ENCODE data around the gene MORC2.

GRCh38 chr22:30906411-30906810 lies 62.2 kb downstream of the MORC2 start:
- TF ChIP-seq SMAD3 (CRISPR knock-in tag; IDR thresholded peaks at IDR 0.05) (no peak), CTCF (CRISPR knock-in tag; IDR thresholded peaks at IDR 0.05) (no peak), ZNF274 (CRISPR knock-in tag; IDR thresholded peaks at IDR 0.05) (no peak), HMGA1 (CRISPR knock-in tag; conservative IDR thresholded peaks at IDR 0.05) (no peak), POLR2A (IDR thresholded peaks at IDR 0.05; ENCODE audit: insufficient read depth in 1 of 2, low read depth in 2 of 2, low read length in 2 of 2) (no peak), POGZ (CRISPR knock-in tag; IDR thresholded peaks at IDR 0.05) (no peak), EZH2 (conservative IDR thresholded peaks at IDR 0.05; ENCODE audit: low read depth, low read length) (no peak), POLR2AphosphoS2 (IDR thresholded peaks at IDR 0.05; ENCODE audit: low read depth, low read length) (no peak), ZKSCAN8 (CRISPR knock-in tag; IDR thresholded peaks at IDR 0.05; ENCODE audit: borderline replicate concordance) (no peak)
- TF ChIP-seq, protein P1, sequence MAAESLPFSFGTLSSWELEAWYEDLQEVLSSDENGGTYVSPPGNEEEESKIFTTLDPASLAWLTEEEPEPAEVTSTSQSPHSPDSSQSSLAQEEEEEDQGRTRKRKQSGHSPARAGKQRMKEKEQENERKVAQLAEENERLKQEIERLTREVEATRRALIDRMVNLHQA (CRISPR knock-in tag; IDR thresholded peaks at IDR 0.05): no peak
- TF ChIP-seq, protein P2, sequence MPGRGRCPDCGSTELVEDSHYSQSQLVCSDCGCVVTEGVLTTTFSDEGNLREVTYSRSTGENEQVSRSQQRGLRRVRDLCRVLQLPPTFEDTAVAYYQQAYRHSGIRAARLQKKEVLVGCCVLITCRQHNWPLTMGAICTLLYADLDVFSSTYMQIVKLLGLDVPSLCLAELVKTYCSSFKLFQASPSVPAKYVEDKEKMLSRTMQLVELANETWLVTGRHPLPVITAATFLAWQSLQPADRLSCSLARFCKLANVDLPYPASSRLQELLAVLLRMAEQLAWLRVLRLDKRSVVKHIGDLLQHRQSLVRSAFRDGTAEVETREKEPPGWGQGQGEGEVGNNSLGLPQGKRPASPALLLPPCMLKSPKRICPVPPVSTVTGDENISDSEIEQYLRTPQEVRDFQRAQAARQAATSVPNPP (CRISPR knock-in tag; IDR thresholded peaks at IDR 0.05): no peak
- TF ChIP-seq, protein P3, sequence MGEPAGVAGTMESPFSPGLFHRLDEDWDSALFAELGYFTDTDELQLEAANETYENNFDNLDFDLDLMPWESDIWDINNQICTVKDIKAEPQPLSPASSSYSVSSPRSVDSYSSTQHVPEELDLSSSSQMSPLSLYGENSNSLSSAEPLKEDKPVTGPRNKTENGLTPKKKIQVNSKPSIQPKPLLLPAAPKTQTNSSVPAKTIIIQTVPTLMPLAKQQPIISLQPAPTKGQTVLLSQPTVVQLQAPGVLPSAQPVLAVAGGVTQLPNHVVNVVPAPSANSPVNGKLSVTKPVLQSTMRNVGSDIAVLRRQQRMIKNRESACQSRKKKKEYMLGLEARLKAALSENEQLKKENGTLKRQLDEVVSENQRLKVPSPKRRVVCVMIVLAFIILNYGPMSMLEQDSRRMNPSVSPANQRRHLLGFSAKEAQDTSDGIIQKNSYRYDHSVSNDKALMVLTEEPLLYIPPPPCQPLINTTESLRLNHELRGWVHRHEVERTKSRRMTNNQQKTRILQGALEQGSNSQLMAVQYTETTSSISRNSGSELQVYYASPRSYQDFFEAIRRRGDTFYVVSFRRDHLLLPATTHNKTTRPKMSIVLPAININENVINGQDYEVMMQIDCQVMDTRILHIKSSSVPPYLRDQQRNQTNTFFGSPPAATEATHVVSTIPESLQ (CRISPR knock-in tag; conservative IDR thresholded peaks at IDR 0.05): no peak

Measured in HepG2 (cell line).